ENCODE results near the gene LDOC1.
"Not testable (repeated sequence)": the region's sequence is repeated elsewhere in the genome, so short reads cannot be mapped to it uniquely, and the experiment has no call there.

Gene LDOC1
- 0 to 3.5 (median 0.78) reads per million in 9 experiments for total RNA-seq

GRCh38 chrX:141176586-141177451, at the start of gene LDOC1:
Gene LDOC1, minus strand, starts transcription at chrX:141177129. Its CDS starts 108 bp downstream, at chrX:141177021.
- peaks cover 4 to 9% of the 10 kb centered on the region in 2 donors for H3K4me1 Mint-ChIP-seq (ENCODE audit: low read depth in 2 of 2)

GRCh38 chrX:141221611-141222010, 44.7 kb upstream of the LDOC1 start:
- DNase-seq (no peak), ATAC-seq (replicated peaks) (no peak)
- Mint-ChIP-seq H3K27me3 (no peaks in the 10 kb centered on the region), H3K4me3 (no peak overlapping the region), H3K36me3 (ENCODE audit: insufficient read depth) (no peaks in the 10 kb centered on the region), H3K27ac (no peak overlapping the region), H3K4me1 (ENCODE audit: low read depth in 2 of 2) (no peaks in the 10 kb centered on the region), H3K9me3 (peaks cover 0 to 4% of the 10 kb centered on the region in 2 donors)

More at GRCh38 chrX:141176586-141177451, at the start of gene LDOC1:
- no peaks in the 10 kb centered on the region for H3K36me3 Mint-ChIP-seq (ENCODE audit: insufficient read depth)
- peak; percentile 86 for ATAC-seq (replicated peaks)
- DNase-seq: peak; percentile 15 to 46 (median 36)
- peaks cover 0 to 4% of the 10 kb centered on the region in 2 donors for H3K9me3 Mint-ChIP-seq
- H3K4me3 Mint-ChIP-seq: peak within 1 kb of the TSS; percentile 61 to 73
- H3K27me3 Mint-ChIP-seq: no peaks in the 10 kb centered on the region
- H3K27ac Mint-ChIP-seq: peak within 1 kb of the TSS; percentile 59 to 66

GRCh38 chrX:141220342-141221008, 43.5 kb upstream of the LDOC1 start:
- DNase-seq: no peak
- H3K36me3 Mint-ChIP-seq (ENCODE audit: insufficient read depth): no peaks in the 10 kb centered on the region
- no peak for ATAC-seq (replicated peaks)
- peaks cover 0 to 4% of the 10 kb centered on the region in 2 donors for H3K9me3 Mint-ChIP-seq
- no peaks in the 10 kb centered on the region for H3K4me1 Mint-ChIP-seq (ENCODE audit: low read depth in 2 of 2)
- no peak overlapping the region for H3K27ac Mint-ChIP-seq
- no peak overlapping the region for H3K4me3 Mint-ChIP-seq
- no peaks in the 10 kb centered on the region for H3K27me3 Mint-ChIP-seq

GRCh38 chrX:141214196-141214595, 37.3 kb upstream of the LDOC1 start:
- Mint-ChIP-seq H3K9me3 (peaks cover 0 to 4% of the 10 kb centered on the region in 2 donors), H3K4me1 (ENCODE audit: low read depth in 2 of 2) (no peaks in the 10 kb centered on the region), H3K4me3 (no peak overlapping the region), H3K27me3 (no peaks in the 10 kb centered on the region), H3K27ac (no peak overlapping the region), H3K36me3 (ENCODE audit: insufficient read depth) (no peaks in the 10 kb centered on the region)
- DNase-seq (no peak), ATAC-seq (replicated peaks) (no peak)

GRCh38 chrX:141201962-141202361, 25.0 kb upstream of the LDOC1 start:
- H3K36me3 Mint-ChIP-seq (ENCODE audit: insufficient read depth): no peaks in the 10 kb centered on the region
- no peak overlapping the region for H3K4me3 Mint-ChIP-seq
- no peaks in the 10 kb centered on the region for H3K27me3 Mint-ChIP-seq
- ATAC-seq (replicated peaks) (no peak), DNase-seq (no peak)
- H3K9me3 Mint-ChIP-seq: no peaks in the 10 kb centered on the region
- H3K4me1 Mint-ChIP-seq (ENCODE audit: low read depth in 2 of 2): no peaks in the 10 kb centered on the region
- H3K27ac Mint-ChIP-seq: no peak overlapping the region

- not testable (repeated sequence) for H3K4me1 Mint-ChIP-seq (ENCODE audit: low read depth in 2 of 2); H3K27me3 Mint-ChIP-seq
These were observed 11.6 kb upstream of the LDOC1 start for GRCh38 chrX:141188573-141188972.

GRCh38 chrX:141185366-141185765, 8.4 kb upstream of the LDOC1 start:
- Mint-ChIP-seq H3K36me3 (ENCODE audit: insufficient read depth) (no peaks in the 10 kb centered on the region), H3K9me3 (peaks cover 0 to 6% of the 10 kb centered on the region in 2 donors), H3K4me1 (ENCODE audit: low read depth in 2 of 2) (no peaks in the 10 kb centered on the region), H3K27ac (no peak overlapping the region), H3K4me3 (no peak overlapping the region), H3K27me3 (no peaks in the 10 kb centered on the region)
- DNase-seq (no peak), ATAC-seq (replicated peaks) (no peak)

More at GRCh38 chrX:141188573-141188972, 11.6 kb upstream of the LDOC1 start:
- not testable (repeated sequence) for H3K36me3 Mint-ChIP-seq (ENCODE audit: insufficient read depth); ATAC-seq (replicated peaks); H3K9me3 Mint-ChIP-seq; H3K27ac Mint-ChIP-seq; H3K4me3 Mint-ChIP-seq; DNase-seq

GRCh38 chrX:141183000-141183399, 6.1 kb upstream of the LDOC1 start:
- H3K4me3 Mint-ChIP-seq: no peak overlapping the region
- H3K27me3 Mint-ChIP-seq: no peaks in the 10 kb centered on the region
- no peak overlapping the region for H3K27ac Mint-ChIP-seq
- DNase-seq (no peak), ATAC-seq (replicated peaks) (no peak)
- H3K36me3 Mint-ChIP-seq (ENCODE audit: insufficient read depth): no peaks in the 10 kb centered on the region
- H3K9me3 Mint-ChIP-seq: peaks cover 0 to 6% of the 10 kb centered on the region in 2 donors
- H3K4me1 Mint-ChIP-seq (ENCODE audit: low read depth in 2 of 2): peaks cover 0 to 3% of the 10 kb centered on the region in 2 donors

GRCh38 chrX:141180851-141181250, 3.9 kb upstream of the LDOC1 start:
- Mint-ChIP-seq H3K9me3 (peaks cover 0 to 6% of the 10 kb centered on the region in 2 donors), H3K4me1 (ENCODE audit: low read depth in 2 of 2) (peaks cover 0 to 4% of the 10 kb centered on the region in 2 donors), H3K4me3 (no peak overlapping the region), H3K27me3 (no peaks in the 10 kb centered on the region), H3K27ac (no peak overlapping the region), H3K36me3 (ENCODE audit: insufficient read depth) (no peaks in the 10 kb centered on the region)
- no peak for DNase-seq
- no peak for ATAC-seq (replicated peaks)

GRCh38 chrX:141175786-141176185, 1.1 kb downstream of the LDOC1 start:
- no peaks in the 10 kb centered on the region for H3K36me3 Mint-ChIP-seq (ENCODE audit: insufficient read depth)
- ATAC-seq (replicated peaks) (no peak), DNase-seq (no peak)
- peak overlapping the region in 1 of 2 donors; percentile 73 for H3K4me3 Mint-ChIP-seq
- H3K9me3 Mint-ChIP-seq: peaks cover 0 to 4% of the 10 kb centered on the region in 2 donors
- peaks cover 4 to 9% of the 10 kb centered on the region in 2 donors for H3K4me1 Mint-ChIP-seq (ENCODE audit: low read depth in 2 of 2)
- H3K27me3 Mint-ChIP-seq: no peaks in the 10 kb centered on the region
- peak overlapping the region; percentile 59 to 66 for H3K27ac Mint-ChIP-seq

- ATAC-seq (replicated peaks): no peak
- no peaks in the 10 kb centered on the region for H3K36me3 Mint-ChIP-seq (ENCODE audit: insufficient read depth)
- H3K9me3 Mint-ChIP-seq: no peaks in the 10 kb centered on the region
- H3K4me1 Mint-ChIP-seq (ENCODE audit: low read depth in 2 of 2): no peaks in the 10 kb centered on the region
- H3K27ac Mint-ChIP-seq: no peak overlapping the region
- H3K27me3 Mint-ChIP-seq: no peaks in the 10 kb centered on the region
- DNase-seq: no peak
- H3K4me3 Mint-ChIP-seq: no peak overlapping the region
These were observed 12.5 kb downstream of the LDOC1 start for GRCh38 chrX:141164406-141164805.

- ATAC-seq (replicated peaks) (no peak), DNase-seq (no peak)
- Mint-ChIP-seq H3K4me1 (ENCODE audit: low read depth in 2 of 2) (peaks cover 0 to 2% of the 10 kb centered on the region in 2 donors), H3K27me3 (no peaks in the 10 kb centered on the region), H3K27ac (no peak overlapping the region), H3K36me3 (ENCODE audit: insufficient read depth) (no peaks in the 10 kb centered on the region), H3K9me3 (peaks cover 0 to 3% of the 10 kb centered on the region in 2 donors), H3K4me3 (no peak overlapping the region)
These were observed 18.8 kb downstream of the LDOC1 start for GRCh38 chrX:141158084-141158483.

GRCh38 chrX:141155231-141155630, 21.7 kb downstream of the LDOC1 start:
- H3K4me1 Mint-ChIP-seq (ENCODE audit: low read depth in 2 of 2); H3K9me3 Mint-ChIP-seq; H3K36me3 Mint-ChIP-seq (ENCODE audit: insufficient read depth); H3K27me3 Mint-ChIP-seq; ATAC-seq (replicated peaks); H3K4me3 Mint-ChIP-seq; H3K27ac Mint-ChIP-seq; DNase-seq: not testable (repeated sequence)

GRCh38 chrX:141142946-141143345, 34.0 kb downstream of the LDOC1 start:
- H3K9me3 Mint-ChIP-seq: no peaks in the 10 kb centered on the region
- no peak overlapping the region for H3K4me3 Mint-ChIP-seq
- no peaks in the 10 kb centered on the region for H3K36me3 Mint-ChIP-seq (ENCODE audit: insufficient read depth)
- H3K27ac Mint-ChIP-seq: no peak overlapping the region
- no peaks in the 10 kb centered on the region for H3K4me1 Mint-ChIP-seq (ENCODE audit: low read depth in 2 of 2)
- ATAC-seq (replicated peaks) (no peak), DNase-seq (no peak)
- H3K27me3 Mint-ChIP-seq: no peaks in the 10 kb centered on the region

Measured in effector memory CD8-positive, alpha-beta T cell (primary cell).